ENCODE results near the gene AMELX.

- TF ChIP-seq, protein P1, sequence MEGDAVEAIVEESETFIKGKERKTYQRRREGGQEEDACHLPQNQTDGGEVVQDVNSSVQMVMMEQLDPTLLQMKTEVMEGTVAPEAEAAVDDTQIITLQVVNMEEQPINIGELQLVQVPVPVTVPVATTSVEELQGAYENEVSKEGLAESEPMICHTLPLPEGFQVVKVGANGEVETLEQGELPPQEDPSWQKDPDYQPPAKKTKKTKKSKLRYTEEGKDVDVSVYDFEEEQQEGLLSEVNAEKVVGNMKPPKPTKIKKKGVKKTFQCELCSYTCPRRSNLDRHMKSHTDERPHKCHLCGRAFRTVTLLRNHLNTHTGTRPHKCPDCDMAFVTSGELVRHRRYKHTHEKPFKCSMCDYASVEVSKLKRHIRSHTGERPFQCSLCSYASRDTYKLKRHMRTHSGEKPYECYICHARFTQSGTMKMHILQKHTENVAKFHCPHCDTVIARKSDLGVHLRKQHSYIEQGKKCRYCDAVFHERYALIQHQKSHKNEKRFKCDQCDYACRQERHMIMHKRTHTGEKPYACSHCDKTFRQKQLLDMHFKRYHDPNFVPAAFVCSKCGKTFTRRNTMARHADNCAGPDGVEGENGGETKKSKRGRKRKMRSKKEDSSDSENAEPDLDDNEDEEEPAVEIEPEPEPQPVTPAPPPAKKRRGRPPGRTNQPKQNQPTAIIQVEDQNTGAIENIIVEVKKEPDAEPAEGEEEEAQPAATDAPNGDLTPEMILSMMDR (IDR thresholded peaks at IDR 0.05 in 8 of 11, conservative IDR thresholded peaks at IDR 0.05 in 3 of 11) = no peak
- no peak for TF ChIP-seq POLR2A (IDR thresholded peaks at IDR 0.05)
These were observed 35.8 kb downstream of the AMELX start for GRCh38 chrX:11329021-11329420.

Measured in spleen (tissue), 7 donors.